Astrocyte (in vitro differentiated cells and primary cell): ENCODE data around the gene MBLAC1.

Source experiments
- EZH2 ChIP-seq: IDR thresholded peaks from 2 replicates; pipeline ENCODE4 v1.6.1; 2012; ENCODE audit warnings: mild to moderate bottlenecking, low read length, inconsistent platforms; ENCODE audit not compliant: insufficient read depth
- TF ChIP-seq, protein P1 (sequence below): IDR thresholded peaks from 2 replicates; pipeline ENCODE4 v1.5.1; 2011; ENCODE audit warnings: low read depth, mild to moderate bottlenecking, inconsistent platforms, low read length, moderate library complexity; ENCODE audit not compliant: insufficient read depth

DNA sequence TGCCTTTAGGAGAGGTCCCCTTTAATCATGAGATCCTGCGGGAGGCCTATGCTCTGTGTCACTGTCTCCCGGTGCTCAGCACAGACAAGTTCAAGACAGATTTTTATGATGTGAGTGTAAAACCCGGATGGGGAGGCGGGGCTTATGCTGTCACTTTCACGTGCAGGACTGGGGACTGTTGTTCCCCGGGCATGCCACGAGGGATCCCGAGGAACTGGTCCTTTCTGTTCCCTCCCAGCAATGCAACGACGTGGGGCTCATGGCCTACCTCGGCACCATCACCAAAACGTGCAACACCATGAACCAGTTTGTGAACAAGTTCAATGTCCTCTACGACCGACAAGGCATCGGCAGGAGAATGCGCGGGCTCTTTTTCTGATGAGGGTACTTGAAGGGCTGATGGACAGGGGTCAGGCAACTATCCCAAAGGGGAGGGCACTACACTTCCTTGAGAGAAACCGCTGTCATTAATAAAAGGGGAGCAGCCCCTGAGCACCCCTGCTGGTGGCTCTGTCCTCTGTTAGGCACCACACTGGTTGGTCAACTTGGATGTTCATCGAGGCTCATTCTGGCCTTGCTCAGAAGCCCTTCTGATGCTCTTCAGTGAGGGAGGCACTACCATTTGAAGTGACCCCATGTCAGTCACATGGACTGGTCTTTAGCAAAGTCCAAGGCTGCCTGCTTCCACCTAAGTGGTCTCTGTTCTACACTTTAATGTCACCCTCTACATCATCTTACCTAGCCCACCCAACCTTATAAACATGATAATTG lies 35.2 kb upstream of the MBLAC1 start:
- TF ChIP-seq, protein P1, sequence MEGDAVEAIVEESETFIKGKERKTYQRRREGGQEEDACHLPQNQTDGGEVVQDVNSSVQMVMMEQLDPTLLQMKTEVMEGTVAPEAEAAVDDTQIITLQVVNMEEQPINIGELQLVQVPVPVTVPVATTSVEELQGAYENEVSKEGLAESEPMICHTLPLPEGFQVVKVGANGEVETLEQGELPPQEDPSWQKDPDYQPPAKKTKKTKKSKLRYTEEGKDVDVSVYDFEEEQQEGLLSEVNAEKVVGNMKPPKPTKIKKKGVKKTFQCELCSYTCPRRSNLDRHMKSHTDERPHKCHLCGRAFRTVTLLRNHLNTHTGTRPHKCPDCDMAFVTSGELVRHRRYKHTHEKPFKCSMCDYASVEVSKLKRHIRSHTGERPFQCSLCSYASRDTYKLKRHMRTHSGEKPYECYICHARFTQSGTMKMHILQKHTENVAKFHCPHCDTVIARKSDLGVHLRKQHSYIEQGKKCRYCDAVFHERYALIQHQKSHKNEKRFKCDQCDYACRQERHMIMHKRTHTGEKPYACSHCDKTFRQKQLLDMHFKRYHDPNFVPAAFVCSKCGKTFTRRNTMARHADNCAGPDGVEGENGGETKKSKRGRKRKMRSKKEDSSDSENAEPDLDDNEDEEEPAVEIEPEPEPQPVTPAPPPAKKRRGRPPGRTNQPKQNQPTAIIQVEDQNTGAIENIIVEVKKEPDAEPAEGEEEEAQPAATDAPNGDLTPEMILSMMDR: no peak
- TF ChIP-seq EZH2: no peak
